Measurements from ENCODE around the gene GMEB2. TPM values are rescaled to one million over a fixed set of nuclear protein-coding genes. Genes with fewer than 3 reads are reported as not detected.

GMEB2 gene
- total RNA-seq, 1 donor from 2014 or later, result 11.3 TPM

DNA sequence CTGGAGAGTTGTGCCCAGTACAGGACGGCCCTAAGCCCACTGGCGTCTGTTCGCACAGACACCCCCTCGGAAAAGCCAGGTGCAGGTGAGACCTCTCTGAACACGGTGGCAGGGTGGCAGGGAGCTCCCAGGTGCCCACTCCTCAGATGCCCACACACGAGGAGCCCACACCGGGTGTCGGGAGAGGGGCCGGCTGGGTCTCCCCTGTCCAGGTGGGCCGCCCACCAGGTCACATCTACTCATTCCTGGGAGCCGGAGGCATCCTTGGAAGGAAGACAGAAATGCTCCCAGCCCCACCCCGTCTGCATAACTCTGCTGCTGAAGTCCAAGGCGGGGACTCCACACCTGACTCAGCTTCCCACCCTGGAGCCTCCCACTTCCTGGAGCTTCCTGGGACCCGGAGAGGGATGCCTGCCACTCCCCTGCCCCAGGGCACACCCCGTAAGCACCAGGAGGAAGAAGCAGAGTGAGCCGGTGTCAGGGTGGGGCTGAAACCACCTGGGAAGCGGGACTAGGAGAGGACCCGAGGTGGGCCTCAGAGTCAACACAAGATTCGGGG, 81.9 kb downstream of the GMEB2 start:
- no peaks in the 10 kb centered on the region for H3K4me1 ChIP-seq
- no peak overlapping the region for H3K27ac ChIP-seq
- peaks cover 27% of the 10 kb centered on the region for H3K27me3 ChIP-seq
- intact Hi-C loops (cut with DNase I), result no loop called here
- no peaks in the 10 kb centered on the region for H3K36me3 ChIP-seq
- H3K4me3 ChIP-seq, result no peak overlapping the region
- no peak for ATAC-seq
- TF ChIP-seq, protein P1, sequence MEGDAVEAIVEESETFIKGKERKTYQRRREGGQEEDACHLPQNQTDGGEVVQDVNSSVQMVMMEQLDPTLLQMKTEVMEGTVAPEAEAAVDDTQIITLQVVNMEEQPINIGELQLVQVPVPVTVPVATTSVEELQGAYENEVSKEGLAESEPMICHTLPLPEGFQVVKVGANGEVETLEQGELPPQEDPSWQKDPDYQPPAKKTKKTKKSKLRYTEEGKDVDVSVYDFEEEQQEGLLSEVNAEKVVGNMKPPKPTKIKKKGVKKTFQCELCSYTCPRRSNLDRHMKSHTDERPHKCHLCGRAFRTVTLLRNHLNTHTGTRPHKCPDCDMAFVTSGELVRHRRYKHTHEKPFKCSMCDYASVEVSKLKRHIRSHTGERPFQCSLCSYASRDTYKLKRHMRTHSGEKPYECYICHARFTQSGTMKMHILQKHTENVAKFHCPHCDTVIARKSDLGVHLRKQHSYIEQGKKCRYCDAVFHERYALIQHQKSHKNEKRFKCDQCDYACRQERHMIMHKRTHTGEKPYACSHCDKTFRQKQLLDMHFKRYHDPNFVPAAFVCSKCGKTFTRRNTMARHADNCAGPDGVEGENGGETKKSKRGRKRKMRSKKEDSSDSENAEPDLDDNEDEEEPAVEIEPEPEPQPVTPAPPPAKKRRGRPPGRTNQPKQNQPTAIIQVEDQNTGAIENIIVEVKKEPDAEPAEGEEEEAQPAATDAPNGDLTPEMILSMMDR (IDR thresholded peaks at IDR 0.05), result no peak
- DNase-seq, result no peak
- no peaks in the 10 kb centered on the region for H3K9me3 ChIP-seq

- TF ChIP-seq, protein P1 (IDR thresholded peaks at IDR 0.05), result no peak
- ATAC-seq (no peak), DNase-seq (no peak)
- intact Hi-C loops (cut with DNase I), result no loop called here
- H3K36me3 ChIP-seq, result no peaks in the 10 kb centered on the region
- H3K9me3 ChIP-seq, result no peaks in the 10 kb centered on the region
- no peak overlapping the region for H3K4me3 ChIP-seq
- H3K27me3 ChIP-seq, result peaks cover 27% of the 10 kb centered on the region
- no peak overlapping the region for H3K27ac ChIP-seq
- H3K4me1 ChIP-seq, result no peaks in the 10 kb centered on the region
These were observed 82.5 kb downstream of the GMEB2 start for GRCh38 chr20:63544241-63544957.

DNA sequence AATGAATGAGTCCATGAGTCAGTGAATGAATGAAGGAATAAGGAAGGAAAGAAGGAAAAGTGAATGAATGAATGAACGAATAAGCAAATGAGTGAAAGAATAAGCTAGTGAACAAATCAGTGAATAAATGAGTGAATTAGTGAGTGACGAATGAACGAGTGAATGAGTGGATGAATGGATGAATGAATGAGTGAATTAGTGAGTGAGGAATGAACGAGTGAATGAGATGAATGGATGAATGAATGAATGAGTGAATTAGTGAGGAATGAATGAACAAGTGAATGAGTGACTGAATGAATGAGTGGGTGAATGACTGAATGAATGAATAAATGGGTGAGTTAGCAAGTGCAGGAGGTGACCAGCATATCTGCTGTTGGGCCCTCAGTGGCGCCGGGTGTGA, 83.2 kb downstream of the GMEB2 start:
- DNase-seq (no peak), ATAC-seq (no peak)
- H3K36me3 ChIP-seq, result no peaks in the 10 kb centered on the region
- peaks cover 1% of the 10 kb centered on the region for H3K4me1 ChIP-seq
- no peak overlapping the region for H3K4me3 ChIP-seq
- intact Hi-C loops (cut with DNase I), result no loop called here
- TF ChIP-seq, protein P1 (IDR thresholded peaks at IDR 0.05), result no peak
- H3K27ac ChIP-seq, result no peak overlapping the region
- no peaks in the 10 kb centered on the region for H3K9me3 ChIP-seq
- H3K27me3 ChIP-seq, result peaks cover 25% of the 10 kb centered on the region

- Histone ChIP-seq H3K36me3 (no peaks in the 10 kb centered on the region), H3K27ac (no peak overlapping the region), H3K4me3 (no peak overlapping the region), H3K9me3 (no peaks in the 10 kb centered on the region), H3K4me1 (peaks cover 8% of the 10 kb centered on the region), H3K27me3 (peaks cover 19% of the 10 kb centered on the region)
- no peak for ATAC-seq
- DNase-seq, result no peak
- TF ChIP-seq, protein P1 (IDR thresholded peaks at IDR 0.05), result no peak
- intact Hi-C loops (cut with DNase I), result no loop called here
These were observed 83.8 kb downstream of the GMEB2 start for GRCh38 chr20:63543131-63543530.

GRCh38 chr20:63542696-63543095, 84.2 kb downstream of the GMEB2 start:
- TF ChIP-seq, protein P1 (IDR thresholded peaks at IDR 0.05), result no peak
- Histone ChIP-seq H3K36me3 (no peaks in the 10 kb centered on the region), H3K9me3 (no peaks in the 10 kb centered on the region), H3K27me3 (peaks cover 15% of the 10 kb centered on the region), H3K27ac (no peak overlapping the region), H3K4me3 (no peak overlapping the region), H3K4me1 (peaks cover 12% of the 10 kb centered on the region)
- intact Hi-C loops (cut with DNase I), result no loop called here
- no peak for ATAC-seq
- no peak for DNase-seq
